Activated T-helper 2 cell treated with anti-CD3 and anti-CD28 coated beads, Interferon-gamma antibody, Interleukin-2, Interleukin-4, amounts not matched to agents 10 μg/mL and 5 μg/mL and 100 μg/mL, durations not matched to agents 14 hours and 24 hours and 36 hours (primary cell): ENCODE results near the gene PHB1. TPM values are rescaled to one million over a fixed set of nuclear protein-coding genes. Genes with fewer than 3 reads are reported as not detected.

ENCODE experiments used
- DNase-seq: peaks from one replicate; pipeline ENCODE4 v3.0.0; 2021; ENCODE audit warnings: low spot score
- H3K27ac Mint-ChIP-seq: one replicate; pipeline ENCODE4 v1.8.0; 2021; ENCODE audit warnings: mixed read lengths
- H3K27me3 Mint-ChIP-seq: one replicate; pipeline ENCODE4 v1.8.0; 2021; ENCODE audit warnings: low read depth, mixed read lengths
- H3K36me3 Mint-ChIP-seq: one replicate; pipeline ENCODE4 v1.8.0; 2021; ENCODE audit warnings: low read depth, mixed read lengths
- H3K4me1 Mint-ChIP-seq: one replicate; pipeline ENCODE4 v1.8.0; 2021; ENCODE audit warnings: low read depth, mixed read lengths
- H3K4me3 Mint-ChIP-seq: one replicate; pipeline ENCODE4 v1.8.0; 2021; ENCODE audit warnings: low read depth, mild to moderate bottlenecking, moderate library complexity, mixed read lengths
- H3K9me3 Mint-ChIP-seq: one replicate; pipeline ENCODE4 v1.8.0; 2021; ENCODE audit warnings: mixed read lengths
- intact Hi-C: fragments of 100-400 bp; cut with micrococcal nuclease; formaldehyde crosslinking; loops from one replicate; pipeline ENCODE4 v1.15.1; 2023
- total RNA-seq: library from RNA; stranded (reverse); gene quantifications from 2 replicates; pipeline ENCODE4 v1.2.3, GENCODE V29; 2022

Gene PHB1
- total RNA-seq, 1 donor from 2014 or later, result 335 TPM

DNA sequence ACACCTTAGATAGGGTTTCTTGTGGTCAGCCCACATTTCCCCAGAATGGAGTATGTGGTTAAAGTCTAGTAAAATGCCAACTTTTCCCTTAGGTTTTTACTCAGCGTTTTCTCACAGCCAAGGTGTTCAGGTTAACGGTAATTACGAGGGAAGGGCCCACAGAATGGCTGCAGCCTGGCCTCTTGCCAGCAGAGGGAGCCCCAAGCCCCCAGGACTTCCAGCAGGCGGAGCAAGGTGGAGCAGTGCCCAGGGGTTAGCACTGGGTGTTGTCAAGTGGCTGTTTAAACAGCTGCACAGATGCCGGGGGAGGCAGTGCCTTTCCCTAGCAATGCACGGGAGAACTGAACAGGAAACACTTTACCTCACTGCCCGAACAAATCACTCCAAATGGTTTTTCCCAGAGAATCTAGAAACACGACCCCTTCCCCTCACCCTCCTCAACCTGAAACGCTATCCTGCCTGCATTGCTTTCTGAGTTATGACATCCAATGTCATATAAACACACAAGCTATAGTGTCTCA, 6.6 kb downstream of the PHB1 start:
- Mint-ChIP-seq H3K4me3 (no peak overlapping the region), H3K4me1 (peaks cover 18% of the 10 kb centered on the region), H3K36me3 (peaks cover 93% of the 10 kb centered on the region), H3K27me3 (no peaks in the 10 kb centered on the region), H3K27ac (no peak overlapping the region), H3K9me3 (no peaks in the 10 kb centered on the region)
- intact Hi-C loops, result loop anchor here (2.0 kb wide), 1 partner anchor 149 kb away; no protein-coding TSS in a partner anchor
- peak; percentile 73 for DNase-seq

DNA sequence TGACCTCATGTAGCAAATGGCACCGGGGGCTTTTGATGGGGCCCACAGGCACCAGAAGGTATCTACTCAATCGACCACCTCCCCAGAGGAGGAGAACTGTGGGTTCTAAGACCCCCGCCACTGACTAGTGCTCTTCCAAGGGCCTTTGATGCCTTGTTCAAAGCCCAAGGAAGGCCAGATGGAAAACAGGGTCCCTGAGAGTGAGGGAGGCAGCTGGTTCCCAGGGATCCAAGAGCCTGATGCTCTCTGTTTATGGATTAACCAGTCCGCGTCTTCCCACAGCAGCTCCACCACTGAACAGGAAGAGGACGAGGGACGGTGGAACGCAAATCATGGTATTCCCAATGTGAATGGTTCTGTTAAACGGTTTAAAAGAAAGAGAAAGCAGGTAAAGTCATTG, 7.6 kb downstream of the PHB1 start:
- intact Hi-C loops, result no loop called here
- DNase-seq, result no peak
- H3K27ac Mint-ChIP-seq, result no peak overlapping the region
- no peak overlapping the region for H3K4me3 Mint-ChIP-seq
- peaks cover 18% of the 10 kb centered on the region for H3K4me1 Mint-ChIP-seq
- H3K36me3 Mint-ChIP-seq, result peaks cover 95% of the 10 kb centered on the region
- H3K9me3 Mint-ChIP-seq, result no peaks in the 10 kb centered on the region
- no peaks in the 10 kb centered on the region for H3K27me3 Mint-ChIP-seq

DNA sequence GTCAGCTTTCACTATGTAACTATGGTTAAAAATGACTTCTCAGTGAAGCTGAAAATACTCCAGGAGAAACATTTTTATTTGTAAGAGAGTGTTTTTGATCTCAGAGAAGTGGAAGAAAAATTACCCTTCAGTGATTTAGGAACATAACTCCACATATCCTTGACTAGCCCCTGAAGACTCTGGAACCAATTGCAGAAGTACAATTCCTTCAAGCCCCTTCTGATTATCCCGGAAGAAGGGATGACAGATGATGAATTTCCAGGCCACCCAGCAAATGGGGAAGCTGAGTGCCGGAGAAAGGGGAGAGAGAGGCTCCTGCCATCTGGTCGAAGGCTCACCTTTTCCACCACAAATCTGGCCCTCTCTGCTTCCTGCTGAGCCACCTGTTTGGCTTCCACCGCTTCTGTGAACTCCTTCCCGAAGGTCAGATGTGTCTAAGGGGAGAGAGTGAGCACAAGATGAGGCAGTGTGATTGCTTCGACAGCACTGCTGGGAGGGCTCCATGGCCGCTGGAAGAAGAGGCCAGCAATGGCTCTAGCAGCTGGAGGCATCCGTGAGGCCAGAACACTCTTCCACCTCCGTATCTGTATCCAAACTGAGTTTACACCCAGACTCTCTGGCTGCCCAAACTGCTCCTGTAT, 8.1 kb downstream of the PHB1 start:
- Mint-ChIP-seq H3K4me1 (peaks cover 16% of the 10 kb centered on the region), H3K9me3 (no peaks in the 10 kb centered on the region), H3K27ac (no peak overlapping the region), H3K27me3 (no peaks in the 10 kb centered on the region), H3K4me3 (no peak overlapping the region), H3K36me3 (peaks cover 90% of the 10 kb centered on the region)
- intact Hi-C loops, result no loop called here
- no peak for DNase-seq

DNA sequence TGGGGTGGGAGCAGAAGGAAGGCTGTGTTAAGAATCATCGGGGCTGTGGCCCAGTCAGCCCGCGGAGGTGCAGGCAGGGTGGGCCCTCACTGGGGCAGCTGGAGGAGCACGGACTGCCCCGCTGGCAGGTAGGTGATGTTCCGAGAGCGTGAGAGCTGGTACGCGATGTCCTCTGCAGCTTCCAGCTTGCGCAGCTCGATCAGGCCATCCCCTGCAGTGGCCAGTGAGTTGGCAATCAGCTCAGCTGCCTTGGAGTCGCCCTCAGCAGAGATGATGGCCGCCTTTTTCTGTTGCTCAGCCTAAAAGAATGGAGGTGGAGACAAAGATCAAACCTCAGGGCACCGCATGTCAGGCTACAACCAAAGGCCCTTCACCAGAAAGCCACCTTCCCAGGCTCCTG, 9.8 kb downstream of the PHB1 start:
- Mint-ChIP-seq H3K27ac (no peak overlapping the region), H3K9me3 (no peaks in the 10 kb centered on the region), H3K4me1 (peaks cover 16% of the 10 kb centered on the region), H3K36me3 (peaks cover 75% of the 10 kb centered on the region), H3K4me3 (no peak overlapping the region), H3K27me3 (no peaks in the 10 kb centered on the region)
- intact Hi-C loops, result no loop called here
- no peak for DNase-seq

DNA sequence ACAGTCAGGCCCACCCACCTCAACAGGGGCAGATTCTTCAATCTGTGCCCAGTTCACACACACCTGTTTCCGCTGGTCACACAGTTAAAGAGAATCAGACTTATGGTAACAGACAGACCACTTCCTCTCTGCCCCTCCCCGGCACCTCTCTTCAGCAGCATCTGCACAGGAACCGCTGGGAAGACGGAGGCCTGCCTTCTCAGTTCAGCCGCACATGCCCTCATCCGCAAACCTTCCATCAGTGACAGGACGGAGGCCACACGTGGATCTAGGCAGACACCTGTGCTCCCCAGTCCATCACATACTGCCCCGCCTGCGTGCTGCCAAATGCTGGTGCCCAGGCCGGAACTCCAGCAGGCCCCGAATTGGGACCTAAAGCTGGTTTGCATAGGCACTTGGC, 10.3 kb downstream of the PHB1 start:
- H3K4me3 Mint-ChIP-seq, result no peak overlapping the region
- intact Hi-C loops, result no loop called here
- DNase-seq, result no peak
- peaks cover 16% of the 10 kb centered on the region for H3K4me1 Mint-ChIP-seq
- no peaks in the 10 kb centered on the region for H3K9me3 Mint-ChIP-seq
- no peaks in the 10 kb centered on the region for H3K27me3 Mint-ChIP-seq
- H3K27ac Mint-ChIP-seq, result no peak overlapping the region
- H3K36me3 Mint-ChIP-seq, result peaks cover 69% of the 10 kb centered on the region

DNA sequence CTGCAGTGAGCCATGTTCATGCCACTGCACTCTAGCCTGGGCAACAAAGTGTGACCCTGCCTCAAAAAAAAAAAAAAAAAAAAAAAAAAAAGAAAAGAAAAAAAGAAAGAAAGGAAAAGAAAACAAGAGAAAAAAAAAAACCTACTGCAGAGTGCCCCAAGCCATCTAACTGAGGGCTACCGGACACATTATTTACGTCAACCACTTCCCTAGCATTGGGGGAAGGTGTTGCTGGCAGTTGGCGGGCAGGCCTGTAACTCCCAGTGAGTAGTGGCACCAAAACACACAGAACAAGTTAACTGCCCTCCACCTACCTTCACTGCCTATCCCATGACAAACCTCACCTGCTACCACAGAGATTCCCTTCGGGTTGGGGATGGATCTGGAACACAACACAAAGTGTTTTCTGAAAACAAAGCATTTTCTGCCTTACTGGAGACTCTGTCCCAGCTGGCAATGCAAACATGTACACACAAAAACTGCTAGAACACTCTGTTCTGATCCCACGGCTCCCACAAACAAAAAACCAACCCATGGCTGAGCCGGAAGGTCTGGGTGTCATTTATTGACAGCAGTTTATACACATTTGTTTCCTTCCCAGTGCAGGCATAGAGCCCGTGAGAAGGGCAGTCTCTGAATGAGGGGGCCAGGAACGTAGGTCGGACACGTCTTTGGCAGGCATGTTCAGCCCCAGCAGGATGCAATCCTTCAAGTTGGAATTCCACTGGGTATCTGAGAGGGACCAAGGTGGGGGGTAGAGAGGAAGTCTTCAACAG, 11.0 kb downstream of the PHB1 start:
- DNase-seq, result no peak
- peaks cover 16% of the 10 kb centered on the region for H3K4me1 Mint-ChIP-seq
- H3K27ac Mint-ChIP-seq, result no peak overlapping the region
- peaks cover 63% of the 10 kb centered on the region for H3K36me3 Mint-ChIP-seq
- intact Hi-C loops, result no loop called here
- H3K9me3 Mint-ChIP-seq, result no peaks in the 10 kb centered on the region
- no peak overlapping the region for H3K4me3 Mint-ChIP-seq
- no peaks in the 10 kb centered on the region for H3K27me3 Mint-ChIP-seq

DNA sequence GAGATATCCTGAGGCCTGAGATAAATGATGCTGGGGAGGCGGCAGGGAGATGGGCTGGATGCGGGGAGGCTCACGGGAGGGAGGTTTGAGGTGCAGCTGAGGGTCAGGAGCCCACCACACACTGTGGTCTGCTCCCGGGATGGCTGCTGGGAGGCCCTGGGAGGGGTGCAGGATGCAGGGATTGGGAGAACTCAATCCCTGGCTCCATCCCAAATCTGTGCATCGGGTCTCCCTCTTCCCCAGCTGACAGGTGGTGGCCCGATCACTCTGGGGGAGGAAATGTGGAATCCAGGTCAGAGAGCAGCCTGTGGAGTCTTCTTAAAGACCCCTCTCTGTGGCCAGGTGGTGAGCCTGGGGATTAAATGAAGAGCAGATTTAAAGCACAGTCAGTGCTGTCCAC, 12.0 kb downstream of the PHB1 start:
- Mint-ChIP-seq H3K4me3 (no peak overlapping the region), H3K27me3 (peaks cover 3% of the 10 kb centered on the region), H3K27ac (no peak overlapping the region), H3K4me1 (peaks cover 7% of the 10 kb centered on the region), H3K9me3 (no peaks in the 10 kb centered on the region), H3K36me3 (peaks cover 53% of the 10 kb centered on the region)
- no peak for DNase-seq
- intact Hi-C loops, result no loop called here

DNA sequence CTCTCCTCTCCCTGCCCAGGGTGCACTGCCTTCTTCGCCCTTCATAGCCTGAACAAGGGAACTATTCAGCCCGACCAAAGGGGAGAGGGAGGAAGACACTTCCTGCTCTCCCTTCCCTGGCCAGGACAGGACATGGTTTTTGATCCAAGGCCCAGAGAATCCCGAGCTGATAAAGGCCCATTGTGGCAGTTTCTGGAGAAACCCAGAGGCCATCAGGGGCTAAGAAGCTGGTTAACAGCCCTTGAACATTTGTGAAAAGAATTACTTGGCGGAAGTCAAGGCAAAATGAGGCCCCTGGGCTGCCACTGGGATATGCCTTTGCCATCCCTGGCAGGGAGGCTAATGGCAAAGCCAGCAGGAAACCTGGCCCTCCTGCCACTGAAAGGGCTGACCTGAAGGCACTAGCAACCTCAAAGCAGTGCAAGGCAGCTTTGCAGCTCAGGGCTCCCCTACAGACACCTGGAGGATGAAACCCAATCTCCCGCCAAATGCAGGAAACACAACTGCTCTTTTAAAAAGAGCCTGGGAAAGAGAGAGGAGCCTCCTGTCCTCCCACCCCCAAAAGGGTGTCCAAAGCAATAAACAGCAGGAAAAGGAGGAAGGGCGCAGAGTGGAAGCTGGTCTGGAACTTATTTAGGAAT, 12.6 kb downstream of the PHB1 start:
- intact Hi-C loops, result no loop called here
- peaks cover 47% of the 10 kb centered on the region for H3K36me3 Mint-ChIP-seq
- H3K27me3 Mint-ChIP-seq, result peaks cover 6% of the 10 kb centered on the region
- no peak overlapping the region for H3K4me3 Mint-ChIP-seq
- H3K27ac Mint-ChIP-seq, result no peak overlapping the region
- H3K4me1 Mint-ChIP-seq, result peaks cover 8% of the 10 kb centered on the region
- no peak for DNase-seq
- H3K9me3 Mint-ChIP-seq, result no peaks in the 10 kb centered on the region

DNA sequence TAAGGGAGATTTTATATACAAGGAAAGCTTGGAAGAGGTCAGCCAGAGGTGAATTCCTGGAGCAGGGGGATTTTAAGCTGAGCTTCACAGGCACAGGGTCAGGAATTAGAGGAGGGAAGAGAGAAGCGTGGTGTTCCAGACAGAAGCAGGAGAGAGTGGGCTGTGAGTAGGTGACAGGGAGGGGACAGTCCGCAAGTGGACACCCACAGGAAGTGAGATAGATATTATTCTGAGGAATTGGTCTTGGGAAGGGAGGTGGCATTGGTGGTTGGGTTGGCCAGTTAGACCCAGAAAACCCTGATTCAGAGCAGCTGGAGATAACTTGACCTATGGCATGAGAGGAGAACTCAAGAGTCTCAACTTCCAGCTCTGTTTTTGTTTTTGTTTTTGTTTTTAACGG, 14.7 kb downstream of the PHB1 start:
- Mint-ChIP-seq H3K4me1 (peaks cover 8% of the 10 kb centered on the region), H3K9me3 (no peaks in the 10 kb centered on the region), H3K4me3 (no peak overlapping the region), H3K27me3 (peaks cover 10% of the 10 kb centered on the region), H3K36me3 (peaks cover 26% of the 10 kb centered on the region), H3K27ac (no peak overlapping the region)
- intact Hi-C loops, result loop anchor here (5.0 kb wide), 1 partner anchor 38 kb away; the partner anchor contains the start of gene ZNF652
- no peak for DNase-seq

DNA sequence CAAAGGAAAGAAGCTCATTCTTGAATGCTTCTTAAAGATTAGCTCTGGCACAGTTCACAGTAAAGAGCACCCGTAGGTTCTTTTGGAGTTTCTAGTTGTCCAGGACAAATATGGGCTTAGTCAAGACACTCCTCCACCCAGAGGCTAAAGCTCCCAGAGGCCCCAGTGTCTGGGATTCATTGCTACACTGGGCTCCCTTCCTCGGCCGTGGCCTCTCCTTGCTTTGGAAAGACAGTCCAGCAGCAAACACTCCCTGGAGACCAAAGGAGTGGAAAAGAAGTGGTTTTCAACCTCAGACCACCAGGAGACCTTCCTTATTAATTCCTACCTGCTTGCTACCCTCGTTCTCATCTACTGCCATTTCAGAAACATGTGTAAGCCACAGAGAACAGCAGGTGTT, 17.1 kb downstream of the PHB1 start:
- intact Hi-C loops, result loop anchor here (5.0 kb wide), 1 partner anchor 35 kb away; the partner anchor contains the start of gene ZNF652
- no peaks in the 10 kb centered on the region for H3K9me3 Mint-ChIP-seq
- H3K4me1 Mint-ChIP-seq, result peaks cover 9% of the 10 kb centered on the region
- no peak overlapping the region for H3K4me3 Mint-ChIP-seq
- peaks cover 10% of the 10 kb centered on the region for H3K27me3 Mint-ChIP-seq
- no peak for DNase-seq
- peaks cover 4% of the 10 kb centered on the region for H3K36me3 Mint-ChIP-seq
- H3K27ac Mint-ChIP-seq, result no peak overlapping the region

DNA sequence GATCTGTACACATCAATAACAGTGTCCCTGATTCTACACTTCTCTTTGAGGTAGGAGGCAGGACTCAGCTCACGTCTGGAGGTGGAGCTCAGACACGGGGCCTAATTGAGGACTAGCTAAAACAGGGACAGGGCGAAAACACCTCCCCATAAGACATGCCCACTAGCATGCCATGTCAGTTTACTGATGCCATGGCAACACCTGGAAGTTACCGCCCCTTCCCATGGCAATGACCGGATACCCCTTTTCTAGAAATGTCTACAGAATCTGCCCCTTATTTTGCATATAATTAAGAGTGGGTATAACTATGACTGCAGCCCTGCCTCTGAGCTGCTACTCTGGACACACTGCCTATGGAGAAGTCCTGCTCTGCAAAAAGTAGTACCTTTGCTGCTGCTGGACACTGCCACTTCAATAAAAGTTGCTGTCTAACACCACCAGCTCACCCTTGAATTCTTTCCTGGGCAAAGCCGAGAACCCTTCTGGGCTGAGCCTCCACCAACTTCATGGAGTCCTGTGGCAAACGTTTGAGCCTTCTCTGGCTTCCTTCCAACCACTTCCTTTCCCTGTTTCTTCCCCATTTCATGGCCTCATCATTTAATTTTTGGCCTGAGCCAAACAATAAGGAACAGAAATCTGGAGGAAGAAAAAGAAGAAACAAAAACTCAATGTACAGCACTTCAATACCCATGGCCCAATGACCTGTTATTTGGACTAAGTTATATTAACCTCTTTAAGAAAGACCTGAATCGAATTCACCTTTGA, 21.0 kb downstream of the PHB1 start:
- intact Hi-C loops, result no loop called here
- Mint-ChIP-seq H3K27ac (no peak overlapping the region), H3K36me3 (no peaks in the 10 kb centered on the region), H3K4me3 (no peak overlapping the region), H3K27me3 (peaks cover 10% of the 10 kb centered on the region), H3K4me1 (peaks cover 30% of the 10 kb centered on the region), H3K9me3 (no peaks in the 10 kb centered on the region)
- no peak for DNase-seq

DNA sequence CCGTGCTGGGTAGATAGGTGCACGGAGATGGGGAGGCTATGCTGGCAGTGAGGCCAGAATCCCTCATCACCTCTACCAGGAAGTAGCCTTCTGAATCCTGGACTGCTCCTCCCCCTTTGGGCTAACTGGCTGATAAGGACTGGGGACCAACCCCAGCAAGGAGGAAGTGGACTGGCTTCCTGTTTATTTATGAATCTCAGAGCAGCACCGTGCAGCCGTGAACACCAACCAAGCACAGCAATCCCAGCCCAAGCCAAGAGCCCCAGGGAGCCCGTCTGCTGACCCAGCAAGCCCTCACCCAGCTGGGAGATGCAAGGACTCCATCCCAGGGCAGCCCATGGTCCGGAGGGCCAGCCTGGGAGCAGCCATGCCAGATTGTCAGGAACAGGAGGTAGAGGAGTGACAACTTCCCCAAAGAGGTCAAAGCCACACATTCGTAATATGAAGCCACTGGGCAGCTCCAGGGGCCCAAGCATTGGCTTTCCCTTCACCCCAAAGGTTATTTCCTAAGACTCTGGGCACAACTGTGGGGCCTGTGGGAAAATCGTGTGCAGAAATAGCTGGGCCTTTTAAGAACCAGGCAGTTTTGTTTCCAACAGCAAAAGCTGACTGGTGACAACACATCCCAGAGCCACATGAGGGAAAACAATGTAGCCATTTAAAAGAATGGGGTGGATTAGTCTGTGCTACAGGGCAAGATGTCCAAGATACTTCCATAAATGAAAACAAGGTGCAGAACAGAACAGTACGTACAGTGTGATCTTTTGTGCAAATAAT, 23.9 kb downstream of the PHB1 start:
- H3K27me3 Mint-ChIP-seq, result peaks cover 4% of the 10 kb centered on the region
- no peaks in the 10 kb centered on the region for H3K36me3 Mint-ChIP-seq
- no peaks in the 10 kb centered on the region for H3K9me3 Mint-ChIP-seq
- DNase-seq, result no peak
- H3K4me3 Mint-ChIP-seq, result no peak overlapping the region
- intact Hi-C loops, result no loop called here
- H3K4me1 Mint-ChIP-seq, result peaks cover 44% of the 10 kb centered on the region
- peak overlapping the region; percentile 53 for H3K27ac Mint-ChIP-seq
